Fibroblast of mammary gland (primary cell): ENCODE results near the gene LAMB3.

ENCODE experiments used
- DNase-seq: peaks from one replicate; pipeline ENCODE4 v3.0.0-alpha.2; 2010; ENCODE audit warnings: low read depth
- H3K4me3 ChIP-seq: 2 replicates; pipeline ENCODE4 v1.5.1; 2011; ENCODE audit warnings: low read depth, mild to moderate bottlenecking, low read length, moderate library complexity; ENCODE audit not compliant: control insufficient read depth
- TF ChIP-seq, protein P1 (sequence below): conservative IDR thresholded peaks from 2 replicates; pipeline ENCODE4 v1.5.1; 2011; ENCODE audit warnings: low read depth, low read length, inconsistent platforms; ENCODE audit not compliant: control insufficient read depth, insufficient read depth

Gene LAMB3

DNA sequence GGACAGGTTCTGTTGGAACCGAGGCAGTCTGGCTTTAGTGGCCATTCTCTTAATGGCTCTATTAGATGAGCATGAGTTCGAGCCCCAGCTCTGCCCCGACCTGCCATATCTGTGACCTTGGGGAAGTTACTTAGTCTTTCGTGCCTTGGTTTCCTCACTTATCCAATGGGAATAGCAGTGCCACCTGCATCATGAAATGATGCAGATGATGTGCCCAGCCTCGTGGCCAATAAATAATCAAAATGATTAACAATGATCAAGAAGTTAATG is 38.1 kb downstream of the LAMB3 start:
- no peak for DNase-seq
- TF ChIP-seq, protein P1, sequence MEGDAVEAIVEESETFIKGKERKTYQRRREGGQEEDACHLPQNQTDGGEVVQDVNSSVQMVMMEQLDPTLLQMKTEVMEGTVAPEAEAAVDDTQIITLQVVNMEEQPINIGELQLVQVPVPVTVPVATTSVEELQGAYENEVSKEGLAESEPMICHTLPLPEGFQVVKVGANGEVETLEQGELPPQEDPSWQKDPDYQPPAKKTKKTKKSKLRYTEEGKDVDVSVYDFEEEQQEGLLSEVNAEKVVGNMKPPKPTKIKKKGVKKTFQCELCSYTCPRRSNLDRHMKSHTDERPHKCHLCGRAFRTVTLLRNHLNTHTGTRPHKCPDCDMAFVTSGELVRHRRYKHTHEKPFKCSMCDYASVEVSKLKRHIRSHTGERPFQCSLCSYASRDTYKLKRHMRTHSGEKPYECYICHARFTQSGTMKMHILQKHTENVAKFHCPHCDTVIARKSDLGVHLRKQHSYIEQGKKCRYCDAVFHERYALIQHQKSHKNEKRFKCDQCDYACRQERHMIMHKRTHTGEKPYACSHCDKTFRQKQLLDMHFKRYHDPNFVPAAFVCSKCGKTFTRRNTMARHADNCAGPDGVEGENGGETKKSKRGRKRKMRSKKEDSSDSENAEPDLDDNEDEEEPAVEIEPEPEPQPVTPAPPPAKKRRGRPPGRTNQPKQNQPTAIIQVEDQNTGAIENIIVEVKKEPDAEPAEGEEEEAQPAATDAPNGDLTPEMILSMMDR = no peak
- no peak overlapping the region for H3K4me3 ChIP-seq

DNA sequence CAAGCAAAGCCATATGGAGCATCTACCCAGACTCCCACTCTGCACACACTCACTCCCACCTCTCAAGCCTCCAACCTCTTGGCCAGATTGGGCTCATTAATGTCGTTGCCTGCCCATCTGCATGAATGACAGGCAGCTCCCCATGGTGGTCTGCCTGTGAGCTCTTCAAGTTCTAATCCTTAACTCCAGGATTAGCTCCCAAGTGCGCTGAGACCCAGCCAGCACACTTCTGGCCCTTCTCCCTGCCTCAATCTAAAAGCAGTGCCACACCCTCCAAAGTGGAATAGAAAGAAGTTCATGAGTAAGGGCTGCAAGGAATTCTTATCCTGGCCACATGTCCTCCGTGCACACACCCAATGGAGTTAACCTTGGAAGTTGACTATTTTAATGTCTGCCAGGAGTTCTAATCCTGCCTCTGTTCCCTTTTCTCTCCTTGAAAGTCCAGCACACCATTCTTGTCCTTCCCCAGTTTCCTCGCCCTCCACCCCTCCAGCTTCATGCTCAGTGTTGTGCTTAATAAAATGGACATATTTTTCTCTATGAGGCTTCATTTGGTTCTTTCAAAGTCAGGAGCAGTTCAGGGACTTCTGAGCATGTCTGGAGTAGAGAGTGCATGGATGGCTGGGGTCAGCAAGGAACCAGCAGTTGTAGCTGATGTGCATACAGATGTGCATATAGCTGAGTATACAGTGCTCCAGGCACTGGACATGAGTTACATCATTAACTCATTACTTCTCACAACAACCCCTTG is 38.6 kb downstream of the LAMB3 start:
- no peak for DNase-seq
- TF ChIP-seq, protein P1 = no peak
- H3K4me3 ChIP-seq = no peak overlapping the region

- no peak overlapping the region for H3K4me3 ChIP-seq
- no peak for DNase-seq
- TF ChIP-seq, protein P1 = no peak
These were observed 39.4 kb downstream of the LAMB3 start for GRCh38 chr1:209612646-209613399.

- TF ChIP-seq, protein P1 = no peak
- no peak for DNase-seq
- H3K4me3 ChIP-seq = no peak overlapping the region
These were observed 40.3 kb downstream of the LAMB3 start for GRCh38 chr1:209611771-209612570.

DNA sequence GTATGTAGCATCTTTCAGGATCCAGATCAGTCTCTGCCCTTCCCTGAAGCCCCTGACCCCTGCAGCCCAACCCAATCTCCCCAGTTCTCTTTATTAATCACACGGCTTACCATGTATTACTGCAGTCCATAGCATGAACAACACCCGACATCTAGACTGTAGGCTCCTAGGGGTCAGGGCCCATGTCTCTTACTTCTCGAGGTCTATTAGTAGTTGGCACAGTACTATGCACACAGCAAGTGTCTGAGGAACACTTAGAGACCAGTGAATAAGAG is 41.7 kb downstream of the LAMB3 start:
- TF ChIP-seq, protein P1 = no peak
- no peak for DNase-seq
- no peak overlapping the region for H3K4me3 ChIP-seq

DNA sequence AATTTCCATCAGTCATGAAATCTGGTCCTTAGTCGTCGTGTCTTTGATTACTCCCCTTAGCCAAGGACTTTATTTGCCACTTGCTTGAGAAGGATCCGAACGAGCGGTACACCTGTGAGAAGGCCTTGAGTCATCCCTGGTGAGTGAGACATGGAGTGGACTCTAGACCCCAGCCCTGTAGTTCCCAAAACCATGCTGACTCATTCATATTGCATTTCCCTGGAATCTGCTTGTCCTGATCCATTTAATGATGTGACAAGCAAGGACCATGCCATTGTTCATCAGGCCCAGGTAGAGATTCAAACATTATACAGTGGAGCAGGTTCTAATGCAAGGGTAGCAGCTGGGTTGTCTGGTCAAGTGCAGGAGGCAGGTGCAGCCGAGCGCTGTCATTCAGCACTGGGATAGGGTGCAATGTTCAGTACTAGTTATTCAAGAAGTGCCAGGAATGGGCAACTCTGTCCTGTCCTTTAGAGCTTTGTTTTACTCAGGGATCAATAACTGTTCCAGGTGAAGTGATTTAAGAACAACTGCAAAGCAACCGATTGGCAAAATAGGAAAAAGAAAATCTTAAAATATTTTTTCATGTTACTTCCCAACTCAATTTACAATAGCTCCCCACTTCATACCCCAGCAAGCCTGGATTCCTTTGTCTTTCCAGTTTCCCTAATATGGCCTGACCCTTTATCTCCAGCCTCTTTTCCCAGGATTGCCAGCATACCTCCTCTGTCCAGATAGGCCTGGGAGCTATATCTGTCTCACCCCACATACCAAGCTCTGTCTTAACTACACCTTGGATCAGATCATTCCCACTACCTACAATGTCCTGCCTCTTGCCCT is 42.2 kb downstream of the LAMB3 start:
- TF ChIP-seq, protein P1 = no peak
- no peak for DNase-seq
- no peak overlapping the region for H3K4me3 ChIP-seq
